HepG2 (cell line): ENCODE data around the gene ARHGEF37. TPM values are rescaled to one million over a fixed set of nuclear protein-coding genes. Genes with fewer than 3 reads are reported as not detected.

Experiments used
- ATAC-seq: fragments of 200-7000 bp; cut with Tn5 transposase; 3 replicates; pipeline ENCODE4 v1.9.1; 2020; ENCODE audit warnings: mild to moderate bottlenecking, moderate library complexity
- BruUV-seq: library from RNA; stranded (reverse); fragments of 400-500 nt; replicated peaks from 2 replicates; lab custom pipeline; 2021; lab: Mats Ljungman, UMichigan
- CTCF ChIA-PET: fragments of 300-600 bp; formaldehyde crosslinking; extraction: SDS; loops from one replicate; lab custom pipeline; 2021; ENCODE audit warnings: low total read pairs, inconsistent platforms, low intra/inter-chr PET ratio; lab: Yijun Ruan, JAX
- POLR2A ChIA-PET: fragments of 350-600 bp; sonication (Branson Sonifier 250); formaldehyde crosslinking; loops from one replicate; lab custom pipeline; 2020; ENCODE audit warnings: antibody characterized with exemption, inconsistent platforms; lab: Yijun Ruan, JAX
- DNase-seq: peaks from one replicate; pipeline ENCODE4 v3.0.0-alpha.2; 2015; ENCODE audit warnings: low spot score
- FAIRE-seq: peaks from 3 replicates; lab custom pipeline; 2011; peaks lifted over from hg19 to GRCh38; lab: Jason Lieb, UNC
- H2AFZ ChIP-seq: one replicate; pipeline ENCODE4 v1.6.1; 2011; ENCODE audit warnings: low read length, inconsistent platforms
- H3K27ac ChIP-seq: fragments of 300-600 bp; 3 replicates; pipeline ENCODE4 v1.8.0; 2011; ENCODE audit warnings: mixed run types, mild to moderate bottlenecking, mixed read lengths, low read length, inconsistent platforms; ENCODE audit not compliant: insufficient read depth; ENCODE audit errors: extremely low read length
- H3K27me3 ChIP-seq, 2 experiments: fragments of 200-600 bp in 1 of 2; 2 replicates in 1 of 2; 3 replicates in 1 of 2; pipeline versions ENCODE4 v1.6.0 to v1.8.0; 2011; ENCODE audit warnings: low read length in 2 of 2, mild to moderate bottlenecking in 2 of 2, moderate library complexity in 2 of 2, inconsistent platforms in 1 of 2; ENCODE audit not compliant: insufficient read depth in 2 of 2, control insufficient read depth in 1 of 2
- H3K36me3 ChIP-seq, 2 experiments: fragments of 200-600 bp in 1 of 2; replicated peaks in 1 of 2; 2 replicates in 1 of 2; 3 replicates in 1 of 2; pipeline versions ENCODE4 v1.5.1 to v1.8.0; 2011; ENCODE audit warnings: low read length in 2 of 2, inconsistent platforms in 1 of 2; ENCODE audit not compliant: insufficient read depth in 2 of 2, control insufficient read depth in 1 of 2
- H3K4me1 ChIP-seq: 2 replicates; pipeline ENCODE4 v1.5.1; 2012; ENCODE audit warnings: low read length, inconsistent platforms; ENCODE audit not compliant: insufficient read depth
- H3K4me2 ChIP-seq: 2 replicates; pipeline ENCODE4 v1.6.0; 2011; ENCODE audit warnings: low read depth, low read length, inconsistent platforms
- H3K4me3 ChIP-seq, 3 experiments: fragments of 200-600 bp in 1 of 3; sonication (generic), shearing (Covaris generic) in 1 of 3; replicated peaks in 1 of 3; 2 replicates each; pipeline ENCODE4 v1.5.1; 2011 to 2016; ENCODE audit warnings: low read length in 3 of 3, inconsistent platforms in 2 of 3, low read depth in 2 of 3, mild to moderate bottlenecking in 2 of 3, control low read depth in 1 of 3, mixed read lengths in 1 of 3; ENCODE audit not compliant: insufficient read depth in 1 of 3
- H3K79me2 ChIP-seq: one replicate; pipeline ENCODE4 v1.6.1; 2011; ENCODE audit warnings: low read length, inconsistent platforms; ENCODE audit not compliant: insufficient read depth
- H3K9ac ChIP-seq: 2 replicates; pipeline ENCODE4 v1.6.0; 2011; ENCODE audit warnings: mild to moderate bottlenecking, low read depth, low read length, inconsistent platforms; ENCODE audit not compliant: insufficient read depth
- H3K9me3 ChIP-seq: 2 replicates; pipeline ENCODE4 v1.5.1; 2012; ENCODE audit warnings: mild to moderate bottlenecking, low read length
- H4K20me1 ChIP-seq: 2 replicates; pipeline ENCODE4 v1.6.0; 2011; ENCODE audit warnings: inconsistent platforms, mild to moderate bottlenecking, low read length, moderate library complexity; ENCODE audit not compliant: insufficient read depth
- AGO2 ChIP-seq: fragments of 200-400 bp; formaldehyde crosslinking; optimal IDR thresholded peaks from 2 replicates; pipeline ENCODE3; 2017; ENCODE audit warnings: mild to moderate bottlenecking, low read depth, low read length, moderate library complexity
- CC2D1A ChIP-seq: sonication (generic); formaldehyde crosslinking; IDR thresholded peaks from 2 replicates; pipeline ENCODE4 v1.8.1; 2023; ENCODE audit warnings: mild to moderate bottlenecking, missing genetic modification reagents
- IKZF4 ChIP-seq: sonication (generic); formaldehyde crosslinking; IDR thresholded peaks from 2 replicates; pipeline ENCODE4 v1.5.1; 2020; ENCODE audit warnings: borderline replicate concordance, mild to moderate bottlenecking, low read depth, missing genetic modification reagents; ENCODE audit errors: not compliant biosample characterization
- NR2C2 ChIP-seq: sonication (generic); formaldehyde crosslinking; IDR thresholded peaks from 2 replicates; pipeline ENCODE4 v1.4.0; 2020; ENCODE audit warnings: missing genetic modification reagents, mild to moderate bottlenecking, moderate library complexity, borderline replicate concordance
- PPARG ChIP-seq: conservative IDR thresholded peaks from 2 replicates; pipeline ENCODE4 v1.6.1; 2016; ENCODE audit warnings: missing biosample characterization, missing genetic modification reagents
- RARG ChIP-seq: sonication (generic); formaldehyde crosslinking; IDR thresholded peaks from 2 replicates; pipeline ENCODE4 v1.4.0; 2020; ENCODE audit warnings: low read depth, mild to moderate bottlenecking, missing genetic modification reagents
- TAF1 ChIP-seq: sonication (generic); formaldehyde crosslinking; IDR thresholded peaks from 2 replicates; pipeline ENCODE4 v1.4.0; 2020; ENCODE audit warnings: missing genetic modification reagents
- ZNF589 ChIP-seq: sonication (generic); formaldehyde crosslinking; conservative IDR thresholded peaks from 2 replicates; pipeline ENCODE4 v1.8.0; 2022; ENCODE audit warnings: mild to moderate bottlenecking, moderate library complexity, missing genetic modification reagents
- ZZZ3 ChIP-seq: sonication (generic); formaldehyde crosslinking; IDR thresholded peaks from 2 replicates; pipeline ENCODE4 v1.4.0; 2020; ENCODE audit warnings: missing genetic modification reagents, mild to moderate bottlenecking, borderline replicate concordance
- WGBS: methylation state at CpG from one replicate; pipeline ENCODE4 v1.1.6; 2017; ENCODE audit warnings: low lambda C conversion rate; 5-methylcytosine and 5-hydroxymethylcytosine counted together
- in situ Hi-C: cut with HindIII; loops from 2 replicates; pipeline ENCODE4 v1.10.0; 2017; ENCODE audit warnings: low pct_unique_long_range_greater_than_20kb; ENCODE audit not compliant: extremely low pct_ligation_motif_present
- intact Hi-C: fragments of 100-400 bp; cut with micrococcal nuclease; formaldehyde crosslinking; loops from one replicate; pipeline ENCODE4 v1.10.0; 2022; ENCODE audit not compliant: unreplicated experiment
- polyA plus RNA-seq, 8 experiments: library from polyadenylated mRNA; depleted of rRNA in 3 of 8; stranded (reverse) in 7 of 8; unstranded in 1 of 8; fragments of >200 nt; fragmentation: Illumina TruSeq in 4 of 8; extraction: Trizol in 4 of 8; gene quantifications; 2 replicates each; pipeline versions ENCODE4 v1.2.1 to v1.2.3, GENCODE V29; 2011 to 2016; ENCODE audit warnings: low read depth in 4 of 8, missing spikeins in 1 of 8, mixed read lengths in 1 of 8; ENCODE audit not compliant: insufficient read depth in 1 of 8
- total RNA-seq, 5 experiments: library from RNA; depleted of rRNA; stranded (reverse); fragments of >200 nt; fragmentation: Illumina TruSeq; extraction: Trizol; gene quantifications; 2 replicates each; pipeline ENCODE4 v1.2.3, GENCODE V29; 2016; ENCODE audit warnings: low read depth in 1 of 5
- TF ChIP-seq, protein P1 (sequence below): sonication (generic); formaldehyde crosslinking; conservative IDR thresholded peaks from 2 replicates; pipeline ENCODE4 v1.8.0; 2022; ENCODE audit warnings: low read depth, missing genetic modification reagents
- TF ChIP-seq, protein P2 (sequence below): sonication (generic); formaldehyde crosslinking; IDR thresholded peaks from 2 replicates; pipeline ENCODE4 v1.5.1; 2020; ENCODE audit warnings: missing genetic modification reagents, mild to moderate bottlenecking, borderline replicate concordance
- TF ChIP-seq, protein P3 (sequence below): sonication (generic); formaldehyde crosslinking; IDR thresholded peaks from 2 replicates; pipeline ENCODE4 v1.4.0; 2020; ENCODE audit warnings: missing genetic modification reagents, borderline replicate concordance

The ARHGEF37 gene
- total and polyA plus RNA-seq, 2 of the 13 experiments (the other 11 are each of a cell fraction or from before 2014, with no cell fraction given) = 0.18 to 0.27 TPM

DNA sequence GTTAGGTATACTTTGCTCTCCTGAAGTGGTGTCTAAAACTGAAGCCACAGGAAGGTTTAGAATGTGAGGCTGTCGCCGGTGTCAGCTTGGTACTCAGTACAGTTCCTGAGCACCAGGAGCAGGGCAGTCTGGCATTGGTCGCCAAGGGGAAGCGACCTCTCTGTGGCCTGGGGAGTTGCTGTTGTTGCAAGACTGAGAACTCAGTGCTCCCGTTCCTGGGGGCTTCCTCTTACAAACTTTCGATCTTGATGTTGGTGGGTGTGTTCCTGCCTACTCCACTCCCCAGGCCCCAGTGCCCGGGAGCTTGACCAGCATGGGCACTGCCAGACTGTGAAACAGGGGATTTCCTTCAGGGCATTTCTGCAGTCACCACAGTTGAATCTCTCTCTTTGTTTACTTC, 96.4 kb downstream of the ARHGEF37 start:
- intact Hi-C loops = no loop called here
- Histone ChIP-seq H3K27ac (no peak overlapping the region), H4K20me1 (no peaks in the 10 kb centered on the region), H3K4me2 (no peak overlapping the region), H3K4me1 (no peaks in the 10 kb centered on the region), H3K36me3 (no peaks in the 10 kb centered on the region), H2AFZ (no peak overlapping the region), H3K27me3 (no peaks in the 10 kb centered on the region; a peak in 1 of 5 replicates), H3K9me3 (no peaks in the 10 kb centered on the region), H3K4me3 (no peak overlapping the region), H3K9ac (no peak overlapping the region), H3K79me2 (no peaks in the 10 kb centered on the region)
- in situ Hi-C loops = no loop called here
- TF ChIP-seq TAF1 (CRISPR knock-in tag) (no peak), ZZZ3 (CRISPR knock-in tag) (no peak), ZNF589 (CRISPR knock-in tag) (no peak), CC2D1A (no peak), NR2C2 (CRISPR knock-in tag) (no peak)
- FAIRE-seq (no peak), ATAC-seq (no peak), DNase-seq (no peak)
- POLR2A ChIA-PET = no interaction called here
- CTCF ChIA-PET = no interaction called here
- 76% methylated on average over 3 of the region's 7 CpGs for WGBS
- no TSS peak for BruUV-seq

DNA sequence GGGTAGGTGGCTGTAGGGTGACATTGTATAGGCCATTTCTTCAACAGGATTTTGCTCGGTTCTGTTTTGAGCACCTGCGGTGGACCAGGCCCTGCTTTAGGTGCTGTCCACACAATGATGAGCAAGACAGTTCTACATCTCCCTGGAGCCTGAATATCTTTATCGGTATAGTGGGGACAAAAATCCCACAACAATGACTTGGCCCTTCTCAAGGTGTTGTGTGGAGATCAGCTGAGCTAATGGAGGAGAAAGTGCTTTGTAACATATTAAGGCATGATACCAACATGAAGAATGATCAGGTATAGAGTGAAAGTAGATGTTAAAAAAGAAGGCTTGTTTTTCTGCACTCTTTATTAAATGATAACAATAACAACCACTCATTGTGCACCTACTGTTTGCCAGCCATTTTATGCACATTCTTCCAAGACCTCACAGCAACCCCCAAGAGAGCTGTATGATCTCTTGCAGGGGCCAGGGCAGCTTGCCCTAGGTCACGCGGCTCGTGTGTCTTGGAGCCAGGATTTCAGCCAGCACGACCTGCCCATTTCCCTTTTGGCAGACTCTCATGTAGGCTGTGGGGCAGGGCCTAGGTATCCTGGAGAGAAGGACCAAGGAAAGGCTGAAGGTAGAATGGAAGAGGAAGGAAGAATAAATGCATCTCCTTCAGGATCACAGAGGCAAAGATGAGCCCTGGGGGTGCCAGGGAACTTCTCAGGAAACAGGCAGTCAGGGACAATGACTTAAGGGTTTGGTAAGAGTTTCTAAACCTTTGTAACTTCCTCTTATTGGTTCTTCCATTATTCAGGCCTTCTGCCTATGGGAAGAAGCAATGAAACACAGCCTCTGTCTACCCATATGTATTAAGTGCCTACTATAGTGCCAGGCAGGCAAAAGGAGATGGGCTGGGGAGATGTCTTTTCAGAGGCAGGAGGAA, 98.8 kb downstream of the ARHGEF37 start:
- H3K9ac ChIP-seq = no peak overlapping the region
- FAIRE-seq = no peak
- intact Hi-C loops (no loop called here), in situ Hi-C loops (no loop called here)
- H3K4me1 ChIP-seq = no peaks in the 10 kb centered on the region
- no peak for ATAC-seq
- H3K4me3 ChIP-seq = no peak overlapping the region
- H4K20me1 ChIP-seq = no peaks in the 10 kb centered on the region
- no peak overlapping the region for H3K27ac ChIP-seq
- no peaks in the 10 kb centered on the region for H3K36me3 ChIP-seq
- H2AFZ ChIP-seq = no peak overlapping the region
- ChIA-PET CTCF (no interaction called here), POLR2A (no interaction called here)
- no TSS peak for BruUV-seq
- H3K27me3 ChIP-seq = no peaks in the 10 kb centered on the region; a peak in 1 of 5 replicates
- no peaks in the 10 kb centered on the region for H3K9me3 ChIP-seq
- H3K79me2 ChIP-seq = no peaks in the 10 kb centered on the region
- WGBS = 60% methylated on average over 7 of the region's 7 CpGs
- DNase-seq = no peak
- no peak overlapping the region for H3K4me2 ChIP-seq
- TF ChIP-seq, protein P1, sequence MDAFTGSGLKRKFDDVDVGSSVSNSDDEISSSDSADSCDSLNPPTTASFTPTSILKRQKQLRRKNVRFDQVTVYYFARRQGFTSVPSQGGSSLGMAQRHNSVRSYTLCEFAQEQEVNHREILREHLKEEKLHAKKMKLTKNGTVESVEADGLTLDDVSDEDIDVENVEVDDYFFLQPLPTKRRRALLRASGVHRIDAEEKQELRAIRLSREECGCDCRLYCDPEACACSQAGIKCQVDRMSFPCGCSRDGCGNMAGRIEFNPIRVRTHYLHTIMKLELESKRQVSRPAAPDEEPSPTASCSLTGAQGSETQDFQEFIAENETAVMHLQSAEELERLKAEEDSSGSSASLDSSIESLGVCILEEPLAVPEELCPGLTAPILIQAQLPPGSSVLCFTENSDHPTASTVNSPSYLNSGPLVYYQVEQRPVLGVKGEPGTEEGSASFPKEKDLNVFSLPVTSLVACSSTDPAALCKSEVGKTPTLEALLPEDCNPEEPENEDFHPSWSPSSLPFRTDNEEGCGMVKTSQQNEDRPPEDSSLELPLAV (CRISPR knock-in tag) = no peak
- TF ChIP-seq RARG (CRISPR knock-in tag) = no peak
- TF ChIP-seq IKZF4 (CRISPR knock-in tag) = no peak
- TF ChIP-seq, protein P2, sequence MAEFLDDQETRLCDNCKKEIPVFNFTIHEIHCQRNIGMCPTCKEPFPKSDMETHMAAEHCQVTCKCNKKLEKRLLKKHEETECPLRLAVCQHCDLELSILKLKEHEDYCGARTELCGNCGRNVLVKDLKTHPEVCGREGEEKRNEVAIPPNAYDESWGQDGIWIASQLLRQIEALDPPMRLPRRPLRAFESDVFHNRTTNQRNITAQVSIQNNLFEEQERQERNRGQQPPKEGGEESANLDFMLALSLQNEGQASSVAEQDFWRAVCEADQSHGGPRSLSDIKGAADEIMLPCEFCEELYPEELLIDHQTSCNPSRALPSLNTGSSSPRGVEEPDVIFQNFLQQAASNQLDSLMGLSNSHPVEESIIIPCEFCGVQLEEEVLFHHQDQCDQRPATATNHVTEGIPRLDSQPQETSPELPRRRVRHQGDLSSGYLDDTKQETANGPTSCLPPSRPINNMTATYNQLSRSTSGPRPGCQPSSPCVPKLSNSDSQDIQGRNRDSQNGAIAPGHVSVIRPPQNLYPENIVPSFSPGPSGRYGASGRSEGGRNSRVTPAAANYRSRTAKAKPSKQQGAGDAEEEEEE (CRISPR knock-in tag) = no peak
- TF ChIP-seq, protein P3, sequence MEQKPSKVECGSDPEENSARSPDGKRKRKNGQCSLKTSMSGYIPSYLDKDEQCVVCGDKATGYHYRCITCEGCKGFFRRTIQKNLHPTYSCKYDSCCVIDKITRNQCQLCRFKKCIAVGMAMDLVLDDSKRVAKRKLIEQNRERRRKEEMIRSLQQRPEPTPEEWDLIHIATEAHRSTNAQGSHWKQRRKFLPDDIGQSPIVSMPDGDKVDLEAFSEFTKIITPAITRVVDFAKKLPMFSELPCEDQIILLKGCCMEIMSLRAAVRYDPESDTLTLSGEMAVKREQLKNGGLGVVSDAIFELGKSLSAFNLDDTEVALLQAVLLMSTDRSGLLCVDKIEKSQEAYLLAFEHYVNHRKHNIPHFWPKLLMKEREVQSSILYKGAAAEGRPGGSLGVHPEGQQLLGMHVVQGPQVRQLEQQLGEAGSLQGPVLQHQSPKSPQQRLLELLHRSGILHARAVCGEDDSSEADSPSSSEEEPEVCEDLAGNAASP (CRISPR knock-in tag) = no peak
- no peak for TF ChIP-seq PPARG (CRISPR knock-in tag)
- TF ChIP-seq AGO2 = no peak
